HG02798 (cell line): ENCODE data around the gene VDAC1.
"Not testable (repeated sequence)": the region's sequence is repeated elsewhere in the genome, so short reads cannot be mapped to it uniquely, and the experiment has no call there.

Experiments used
- ATAC-seq: cut with Tn5 transposase; IDR thresholded peaks from one replicate; pipeline ENCODE4 v1.9.1; 2021; ENCODE audit warnings: mild to moderate bottlenecking; ENCODE audit not compliant: unreplicated experiment, poor library complexity

Gene VDAC1

GRCh38 chr5:133945568-133945967 is 59.2 kb downstream of the VDAC1 start:
- ATAC-seq = no peak

GRCh38 chr5:133944263-133945185 is 60.3 kb downstream of the VDAC1 start:
- no peak for ATAC-seq

- no peak for ATAC-seq
Measured at GRCh38 chr5:133943475-133943817, 61.3 kb downstream of the VDAC1 start.

GRCh38 chr5:133942614-133943474 is 61.9 kb downstream of the VDAC1 start:
- ATAC-seq = no peak

GRCh38 chr5:133941456-133942196 is 63.1 kb downstream of the VDAC1 start:
- ATAC-seq = no peak

- no peak for ATAC-seq
Measured at GRCh38 chr5:133939668-133940067, 65.1 kb downstream of the VDAC1 start.

GRCh38 chr5:133938929-133939328 is 65.8 kb downstream of the VDAC1 start:
- peak; percentile 52 for ATAC-seq

- ATAC-seq = no peak
Measured at GRCh38 chr5:133938039-133938821, 66.5 kb downstream of the VDAC1 start.

GRCh38 chr5:133937628-133938027 is 67.1 kb downstream of the VDAC1 start:
- ATAC-seq = not testable (repeated sequence)

GRCh38 chr5:133936651-133937015 is 68.1 kb downstream of the VDAC1 start:
- ATAC-seq = no peak

- ATAC-seq = not testable (repeated sequence)
Measured at GRCh38 chr5:133935991-133936650, 68.7 kb downstream of the VDAC1 start.

GRCh38 chr5:133935667-133935940 is 69.2 kb downstream of the VDAC1 start:
- no peak for ATAC-seq

GRCh38 chr5:133934822-133935666 is 69.7 kb downstream of the VDAC1 start:
- no peak for ATAC-seq

GRCh38 chr5:133934311-133934710 is 70.5 kb downstream of the VDAC1 start:
- no peak for ATAC-seq

- ATAC-seq = no peak
Measured at GRCh38 chr5:133933670-133934295, 71.0 kb downstream of the VDAC1 start.

GRCh38 chr5:133933169-133933509 is 71.6 kb downstream of the VDAC1 start:
- ATAC-seq = no peak

GRCh38 chr5:133932441-133933168 is 72.2 kb downstream of the VDAC1 start:
- ATAC-seq = no peak

- no peak for ATAC-seq
Measured at GRCh38 chr5:133931546-133931945, 73.2 kb downstream of the VDAC1 start.
